SK-N-SH (cell line): ENCODE measurements around the gene UTP25. TPM values are rescaled to one million over a fixed set of nuclear protein-coding genes. Genes with fewer than 3 reads are reported as not detected.

Experiments
- CTCF ChIA-PET: fragments of 300-600, 350-600 bp; formaldehyde crosslinking; extraction: SDS; loops from one replicate; lab custom pipeline; 2021; lab: Yijun Ruan, JAX
- POLR2A ChIA-PET: fragments of 350-600 bp; sonication (Branson Sonifier 250); formaldehyde crosslinking; extraction: SDS; loops from one replicate; lab custom pipeline; 2020; ENCODE audit warnings: antibody characterized with exemption, inconsistent platforms; lab: Yijun Ruan, JAX
- DNase-seq: peaks from one replicate; pipeline ENCODE4 v3.0.0; 2012
- H2AFZ ChIP-seq: fragments of 200-600 bp; sonication (generic); 2 replicates; pipeline ENCODE4 v1.8.1; 2016; ENCODE audit warnings: antibody characterized with exemption, mild to moderate bottlenecking, low read depth
- H3F3A ChIP-seq: fragments of 200-600 bp; sonication (generic); replicated peaks from 2 replicates; pipeline ENCODE3; 2016; ENCODE audit warnings: antibody characterized with exemption, mild to moderate bottlenecking; ENCODE audit not compliant: insufficient read depth
- H3K27ac ChIP-seq, 2 experiments: fragments of 200-500 bp in 1 of 2; fragments of 200-600 bp in 1 of 2; sonication (Bioruptor generic) in 1 of 2; sonication (generic), shearing (Covaris generic) in 1 of 2; 2 replicates each; pipeline versions ENCODE4 v1.5.1 to v1.6.1; 2014 to 2016; ENCODE audit warnings: low read depth in 2 of 2, inconsistent platforms in 1 of 2, low read length in 1 of 2, mild to moderate bottlenecking in 1 of 2, mixed read lengths in 1 of 2
- H3K27me3 ChIP-seq: fragments of 200-600 bp; sonication (generic), shearing (Covaris generic); 2 replicates; pipeline ENCODE4 v1.6.1; 2016; ENCODE audit warnings: mixed run types; ENCODE audit not compliant: insufficient read depth
- H3K36me3 ChIP-seq, 2 experiments: fragments of 200-500 bp in 1 of 2; fragments of 200-600 bp in 1 of 2; sonication (Bioruptor generic) in 1 of 2; sonication (generic) in 1 of 2; replicated peaks in 1 of 2; 2 replicates each; pipeline versions ENCODE3 to v1.5.1; 2014 to 2016; ENCODE audit warnings: low read length in 1 of 2, mild to moderate bottlenecking in 1 of 2; ENCODE audit not compliant: insufficient read depth in 2 of 2, control insufficient read depth in 1 of 2
- H3K4me1 ChIP-seq, 2 experiments: fragments of 200-500 bp in 1 of 2; fragments of 200-600 bp in 1 of 2; sonication (Bioruptor generic) in 1 of 2; sonication (generic), shearing (Covaris generic) in 1 of 2; 2 replicates each; pipeline versions ENCODE4 v1.5.1 to v1.6.1; 2014 to 2016; ENCODE audit warnings: low read depth in 1 of 2, low read length in 1 of 2, mixed run types in 1 of 2; ENCODE audit not compliant: insufficient read depth in 2 of 2, control insufficient read depth in 1 of 2
- H3K4me2 ChIP-seq: fragments of 200-600 bp; sonication (generic), shearing (Covaris generic); 2 replicates; pipeline ENCODE4 v1.6.1; 2017; ENCODE audit warnings: mixed run types
- H3K4me3 ChIP-seq, 2 experiments: fragments of 200-500 bp in 1 of 2; fragments of 200-600 bp in 1 of 2; sonication (Bioruptor generic) in 1 of 2; sonication (generic), shearing (Covaris generic) in 1 of 2; 2 replicates each; pipeline versions ENCODE4 v1.5.1 to v1.8.1; 2014 to 2016; ENCODE audit warnings: low read depth in 2 of 2, inconsistent platforms in 1 of 2, low read length in 1 of 2, mild to moderate bottlenecking in 1 of 2, mixed read lengths in 1 of 2, moderate library complexity in 1 of 2
- H3K79me2 ChIP-seq: fragments of 200-600 bp; sonication (generic); 2 replicates; pipeline ENCODE4 v1.8.1; 2017; ENCODE audit warnings: mild to moderate bottlenecking; ENCODE audit not compliant: insufficient read depth
- H3K9ac ChIP-seq: fragments of 200-600 bp; sonication (generic); 2 replicates; pipeline ENCODE4 v1.6.1; 2017; ENCODE audit warnings: mixed run types
- H3K9me2 ChIP-seq: fragments of 200-600 bp; sonication (generic); 2 replicates; pipeline ENCODE4 v1.6.1; 2017; ENCODE audit warnings: mixed run types
- H3K9me3 ChIP-seq: fragments of 200-600 bp; sonication (generic); 2 replicates; pipeline ENCODE4 v1.6.1; 2017; ENCODE audit warnings: mixed run types, mild to moderate bottlenecking, moderate library complexity
- H4K20me1 ChIP-seq: fragments of 200-600 bp; sonication (generic); 2 replicates; pipeline ENCODE4 v1.6.1; 2017; ENCODE audit warnings: mild to moderate bottlenecking, mixed run types; ENCODE audit not compliant: insufficient read depth
- CHD2 ChIP-seq: fragments of 150-350 bp; IDR thresholded peaks from 2 replicates; pipeline ENCODE4 v1.6.1; 2018; ENCODE audit warnings: low read length; ENCODE audit not compliant: partially characterized antibody
- EZH2phosphoT487 ChIP-seq: fragments of 200-600 bp; sonication (generic); IDR thresholded peaks from 2 replicates; pipeline ENCODE4 v1.6.1; 2017; ENCODE audit warnings: low read depth, mixed run types, mild to moderate bottlenecking, antibody characterized with exemption, moderate library complexity, borderline replicate concordance
- FOXM1 ChIP-seq: IDR thresholded peaks from 2 replicates; pipeline ENCODE4 v1.4.0; 2012; ENCODE audit warnings: low read depth, mild to moderate bottlenecking
- IRF3 ChIP-seq: fragments of 150-350 bp; IDR thresholded peaks from 2 replicates; pipeline ENCODE4 v1.6.1; 2016; ENCODE audit warnings: mild to moderate bottlenecking, low read depth, low read length
- MEF2A ChIP-seq: IDR thresholded peaks from 2 replicates; pipeline ENCODE4 v1.4.0; 2012; ENCODE audit warnings: low read depth, borderline replicate concordance
- NRF1 ChIP-seq: IDR thresholded peaks from 2 replicates; pipeline ENCODE4 v1.6.1; 2012; ENCODE audit warnings: low read depth, mild to moderate bottlenecking, low read length
- PBX3 ChIP-seq: IDR thresholded peaks from 2 replicates; pipeline ENCODE4; 2012
- RCOR1 ChIP-seq: fragments of 150-350 bp; IDR thresholded peaks from 2 replicates; pipeline ENCODE4 v1.6.1; 2017; ENCODE audit warnings: antibody characterized with exemption, low read length
- RFX5 ChIP-seq: IDR thresholded peaks from 2 replicates; pipeline ENCODE4 v1.6.1; 2012; ENCODE audit warnings: mild to moderate bottlenecking, improper control_type of control experiment, low read length
- RXRA ChIP-seq: IDR thresholded peaks from 2 replicates; pipeline ENCODE4 v1.4.0; 2012; ENCODE audit warnings: low read depth, mild to moderate bottlenecking, borderline replicate concordance
- SIN3A ChIP-seq: IDR thresholded peaks from 2 replicates; pipeline ENCODE4 v1.6.1; 2012; ENCODE audit warnings: low read depth, mild to moderate bottlenecking, low read length, moderate library complexity, borderline replicate concordance
- SMC3 ChIP-seq: IDR thresholded peaks from 2 replicates; pipeline ENCODE4 v1.6.1; 2012; ENCODE audit warnings: low read depth, low read length, improper control_type of control experiment
- TAF1 ChIP-seq: IDR thresholded peaks from 2 replicates; pipeline ENCODE4 v1.6.1; 2012; ENCODE audit warnings: low read depth, mild to moderate bottlenecking, low read length, moderate library complexity, borderline replicate concordance
- TCF12 ChIP-seq: IDR thresholded peaks from 2 replicates; pipeline ENCODE4 v1.4.0; 2012
- YY1 ChIP-seq: IDR thresholded peaks from 2 replicates; pipeline ENCODE4 v1.4.0; 2012; ENCODE audit warnings: low read depth, mild to moderate bottlenecking
- WGBS: methylation state at CpG from one replicate; pipeline ENCODE4 v1.1.6; 2017; ENCODE audit warnings: low lambda C conversion rate; 5-methylcytosine and 5-hydroxymethylcytosine counted together
- polyA plus RNA-seq, 3 experiments: library from polyadenylated mRNA; depleted of rRNA; stranded (reverse); fragments of >200 nt; gene quantifications; 2 replicates each; pipeline ENCODE4 v1.2.3, GENCODE V29; 2012
- TF ChIP-seq, protein P1 (sequence below): fragments of 200-600 bp; sonication (generic); IDR thresholded peaks from 2 replicates; pipeline ENCODE4 v1.6.1; 2017; ENCODE audit warnings: antibody characterized with exemption, mild to moderate bottlenecking, moderate library complexity
- TF ChIP-seq, protein P2 (sequence below): IDR thresholded peaks from 2 replicates; pipeline ENCODE4 v1.4.0; 2012; ENCODE audit warnings: low read depth
- TF ChIP-seq, protein P3 (sequence below): fragments of 150-350 bp; IDR thresholded peaks from 2 replicates; pipeline ENCODE4 v1.6.1; 2017; ENCODE audit warnings: antibody characterized with exemption, low read length, low read depth, borderline replicate concordance
- TF ChIP-seq, protein P4 (sequence below): IDR thresholded peaks from 2 replicates; pipeline ENCODE4 v1.4.0; 2012; ENCODE audit warnings: low read depth, borderline replicate concordance

UTP25 gene
- polyA plus RNA-seq, 1 of the 3 experiments (the other 2 are of a cell fraction), result 6.3 TPM

GRCh38 chr1:209880031-209880430 lies 52.3 kb downstream of the UTP25 start (continued):
- TF ChIP-seq, protein P1, sequence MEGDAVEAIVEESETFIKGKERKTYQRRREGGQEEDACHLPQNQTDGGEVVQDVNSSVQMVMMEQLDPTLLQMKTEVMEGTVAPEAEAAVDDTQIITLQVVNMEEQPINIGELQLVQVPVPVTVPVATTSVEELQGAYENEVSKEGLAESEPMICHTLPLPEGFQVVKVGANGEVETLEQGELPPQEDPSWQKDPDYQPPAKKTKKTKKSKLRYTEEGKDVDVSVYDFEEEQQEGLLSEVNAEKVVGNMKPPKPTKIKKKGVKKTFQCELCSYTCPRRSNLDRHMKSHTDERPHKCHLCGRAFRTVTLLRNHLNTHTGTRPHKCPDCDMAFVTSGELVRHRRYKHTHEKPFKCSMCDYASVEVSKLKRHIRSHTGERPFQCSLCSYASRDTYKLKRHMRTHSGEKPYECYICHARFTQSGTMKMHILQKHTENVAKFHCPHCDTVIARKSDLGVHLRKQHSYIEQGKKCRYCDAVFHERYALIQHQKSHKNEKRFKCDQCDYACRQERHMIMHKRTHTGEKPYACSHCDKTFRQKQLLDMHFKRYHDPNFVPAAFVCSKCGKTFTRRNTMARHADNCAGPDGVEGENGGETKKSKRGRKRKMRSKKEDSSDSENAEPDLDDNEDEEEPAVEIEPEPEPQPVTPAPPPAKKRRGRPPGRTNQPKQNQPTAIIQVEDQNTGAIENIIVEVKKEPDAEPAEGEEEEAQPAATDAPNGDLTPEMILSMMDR, result no peak
- TF ChIP-seq, protein P2, sequence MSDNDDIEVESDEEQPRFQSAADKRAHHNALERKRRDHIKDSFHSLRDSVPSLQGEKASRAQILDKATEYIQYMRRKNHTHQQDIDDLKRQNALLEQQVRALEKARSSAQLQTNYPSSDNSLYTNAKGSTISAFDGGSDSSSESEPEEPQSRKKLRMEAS, result no peak
- TF ChIP-seq, protein P3, sequence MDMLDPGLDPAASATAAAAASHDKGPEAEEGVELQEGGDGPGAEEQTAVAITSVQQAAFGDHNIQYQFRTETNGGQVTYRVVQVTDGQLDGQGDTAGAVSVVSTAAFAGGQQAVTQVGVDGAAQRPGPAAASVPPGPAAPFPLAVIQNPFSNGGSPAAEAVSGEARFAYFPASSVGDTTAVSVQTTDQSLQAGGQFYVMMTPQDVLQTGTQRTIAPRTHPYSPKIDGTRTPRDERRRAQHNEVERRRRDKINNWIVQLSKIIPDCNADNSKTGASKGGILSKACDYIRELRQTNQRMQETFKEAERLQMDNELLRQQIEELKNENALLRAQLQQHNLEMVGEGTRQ, result no peak
- TF ChIP-seq, all 33 proteins: peak for 0

GRCh38 chr1:209881619-209882018 lies 53.8 kb downstream of the UTP25 start:
- Histone ChIP-seq H3K9me3 (no peaks in the 10 kb centered on the region), H4K20me1 (no peaks in the 10 kb centered on the region), H3K4me2 (no peak overlapping the region), H3K27me3 (no peaks in the 10 kb centered on the region), H3K4me3 (no peak overlapping the region), H3K9me2 (no peaks in the 10 kb centered on the region), H3K9ac (no peak overlapping the region), H3K36me3 (no peaks in the 10 kb centered on the region), H3K79me2 (no peaks in the 10 kb centered on the region), H3K4me1 (peaks cover 36 to 58% of the 10 kb centered on the region in 2 experiments), H3F3A (peaks cover 37% of the 10 kb centered on the region), H2AFZ (no peak overlapping the region), H3K27ac (no peak overlapping the region)
- TF ChIP-seq FOXM1, result no peak
- TF ChIP-seq, protein P4, sequence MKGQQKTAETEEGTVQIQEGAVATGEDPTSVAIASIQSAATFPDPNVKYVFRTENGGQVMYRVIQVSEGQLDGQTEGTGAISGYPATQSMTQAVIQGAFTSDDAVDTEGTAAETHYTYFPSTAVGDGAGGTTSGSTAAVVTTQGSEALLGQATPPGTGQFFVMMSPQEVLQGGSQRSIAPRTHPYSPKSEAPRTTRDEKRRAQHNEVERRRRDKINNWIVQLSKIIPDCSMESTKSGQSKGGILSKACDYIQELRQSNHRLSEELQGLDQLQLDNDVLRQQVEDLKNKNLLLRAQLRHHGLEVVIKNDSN, result no peak
- TF ChIP-seq IRF3, result no peak
- TF ChIP-seq, protein P1, result no peak
- TF ChIP-seq RCOR1, result no peak
- no peak for TF ChIP-seq YY1
- TF ChIP-seq, protein P2, result no peak
- no peak for TF ChIP-seq SIN3A
- no peak for TF ChIP-seq EZH2phosphoT487
- TF ChIP-seq TCF12, result no peak
- no peak for TF ChIP-seq TAF1
- no peak for TF ChIP-seq MEF2A
- no peak for TF ChIP-seq SMC3
- no peak for TF ChIP-seq PBX3
- no peak for TF ChIP-seq RFX5
- no peak for TF ChIP-seq NRF1
- no peak for TF ChIP-seq CHD2
- no peak for TF ChIP-seq RXRA
- no peak for DNase-seq
- POLR2A ChIA-PET, result no interaction called here
- CTCF ChIA-PET, result interaction anchor here (3.4 to 5.2 kb wide), 2 partner anchors 21 to 108 kb away, joined by 18 to 20 read pairs; no protein-coding TSS in a partner anchor
- 86% methylated on average over 5 of the region's 5 CpGs for WGBS
